ENCODE measurements around the gene INTS13.

DNA sequence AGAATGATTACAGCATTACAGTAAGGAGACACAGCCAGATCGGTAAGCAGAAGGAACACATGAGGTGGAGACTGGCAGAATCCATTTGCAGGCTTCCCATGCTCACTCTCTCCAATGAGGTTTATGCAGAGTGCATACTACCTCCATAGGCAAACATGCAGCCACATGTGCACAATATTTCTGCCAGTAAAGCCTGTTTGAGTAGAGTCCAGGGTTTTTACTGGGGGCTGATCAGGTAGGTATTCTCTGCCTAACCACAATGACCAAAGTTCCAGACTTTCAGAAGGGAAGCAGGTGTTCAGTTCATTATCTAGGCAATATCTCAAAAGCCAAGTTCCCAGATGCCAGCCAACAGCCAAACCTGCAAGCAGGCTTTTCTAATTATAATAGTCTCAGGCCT, 31.1 kb downstream of the INTS13 start:
- TF ChIP-seq CTCF (IDR thresholded peaks at IDR 0.05; ENCODE audit: low read depth, low read length) = no peak
- no peak for TF ChIP-seq POLR2A (IDR thresholded peaks at IDR 0.05; ENCODE audit: extremely low read depth, insufficient read length)
